Erythroblast (primary cell): ENCODE measurements around the gene SLC3A2.

ENCODE experiments used
- GATA1 ChIP-seq: IDR thresholded peaks from 2 replicates; pipeline ENCODE4 v1.6.1; 2011; ENCODE audit warnings: low read depth, mild to moderate bottlenecking, control low read depth, low read length, moderate library complexity
- POLR2A ChIP-seq: IDR thresholded peaks from 2 replicates; pipeline ENCODE4 v1.6.1; 2011; ENCODE audit warnings: mild to moderate bottlenecking, low read length

GRCh38 chr11:62933750-62934495 is 53.2 kb downstream of the SLC3A2 start:
- TF ChIP-seq POLR2A (no peak), GATA1 (no peak)
